ENCODE results near the gene ADAM10.

ADAM10 gene

DNA sequence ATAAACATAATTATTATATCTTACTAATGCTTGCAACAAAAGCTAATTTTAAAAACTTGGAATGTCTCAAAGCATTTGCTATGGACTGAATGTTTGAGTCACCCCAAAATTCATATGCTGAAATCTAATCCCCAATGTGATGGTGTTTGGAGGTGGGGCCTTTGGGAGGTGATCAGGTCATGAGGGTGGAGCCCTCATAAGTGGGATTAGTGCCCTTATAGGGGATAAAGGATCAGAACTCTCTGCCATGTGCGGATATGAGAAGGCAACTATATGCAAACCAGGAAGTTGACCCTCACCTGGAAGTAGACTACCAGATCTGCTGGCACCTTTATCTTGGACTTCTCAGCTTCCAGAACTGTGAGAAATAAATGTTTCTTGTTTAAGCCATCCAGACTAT is 180.1 kb downstream of the ADAM10 start:
- H3K4me3 ChIP-seq (IDR thresholded peaks at IDR 0.05; ENCODE audit: insufficient read depth, low read depth, low read length) = no peak overlapping the region
- H3K27ac ChIP-seq = no peak overlapping the region
- H3K9ac ChIP-seq = no peak overlapping the region
- no peaks in the 10 kb centered on the region for H3K27me3 ChIP-seq (ENCODE audit: insufficient read depth, low read depth)
- no peak overlapping the region for H2AFZ ChIP-seq (ENCODE audit: low read depth)
- TF ChIP-seq, protein P1, sequence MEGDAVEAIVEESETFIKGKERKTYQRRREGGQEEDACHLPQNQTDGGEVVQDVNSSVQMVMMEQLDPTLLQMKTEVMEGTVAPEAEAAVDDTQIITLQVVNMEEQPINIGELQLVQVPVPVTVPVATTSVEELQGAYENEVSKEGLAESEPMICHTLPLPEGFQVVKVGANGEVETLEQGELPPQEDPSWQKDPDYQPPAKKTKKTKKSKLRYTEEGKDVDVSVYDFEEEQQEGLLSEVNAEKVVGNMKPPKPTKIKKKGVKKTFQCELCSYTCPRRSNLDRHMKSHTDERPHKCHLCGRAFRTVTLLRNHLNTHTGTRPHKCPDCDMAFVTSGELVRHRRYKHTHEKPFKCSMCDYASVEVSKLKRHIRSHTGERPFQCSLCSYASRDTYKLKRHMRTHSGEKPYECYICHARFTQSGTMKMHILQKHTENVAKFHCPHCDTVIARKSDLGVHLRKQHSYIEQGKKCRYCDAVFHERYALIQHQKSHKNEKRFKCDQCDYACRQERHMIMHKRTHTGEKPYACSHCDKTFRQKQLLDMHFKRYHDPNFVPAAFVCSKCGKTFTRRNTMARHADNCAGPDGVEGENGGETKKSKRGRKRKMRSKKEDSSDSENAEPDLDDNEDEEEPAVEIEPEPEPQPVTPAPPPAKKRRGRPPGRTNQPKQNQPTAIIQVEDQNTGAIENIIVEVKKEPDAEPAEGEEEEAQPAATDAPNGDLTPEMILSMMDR (conservative IDR thresholded peaks at IDR 0.05; ENCODE audit: low read depth, low read length) = no peak
- no peak overlapping the region for H3K4me2 ChIP-seq
- H4K20me1 ChIP-seq (ENCODE audit: insufficient read depth) = no peaks in the 10 kb centered on the region
- peaks cover 16% of the 10 kb centered on the region for H3K4me1 ChIP-seq (ENCODE audit: low read depth, poor library complexity, severe bottlenecking)
- no peaks in the 10 kb centered on the region for H3K36me3 ChIP-seq (ENCODE audit: insufficient read depth)
- H3K79me2 ChIP-seq (ENCODE audit: insufficient read depth, low read depth) = no peaks in the 10 kb centered on the region

DNA sequence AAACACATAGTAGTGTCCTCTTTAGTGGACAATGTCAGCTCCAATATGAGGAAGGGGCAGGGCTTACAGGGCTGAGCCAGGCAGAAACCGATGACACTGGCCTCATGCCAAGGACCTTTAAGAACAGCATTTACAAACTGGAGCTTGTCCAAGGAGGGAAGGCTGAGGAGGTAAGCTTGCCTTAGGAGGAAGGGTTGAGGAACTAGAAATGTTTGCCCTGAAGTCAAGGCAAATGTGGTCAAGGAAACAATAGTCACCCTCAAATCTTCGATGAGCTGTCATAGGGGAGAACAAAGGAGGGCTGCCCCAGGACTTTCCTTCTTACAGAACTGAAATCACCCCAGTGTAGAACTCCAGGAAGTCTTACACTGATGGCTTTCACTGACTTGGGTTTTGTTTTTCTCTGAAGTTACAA is 181.3 kb downstream of the ADAM10 start:
- H3K27me3 ChIP-seq (ENCODE audit: insufficient read depth, low read depth) = no peaks in the 10 kb centered on the region
- TF ChIP-seq, protein P1 (conservative IDR thresholded peaks at IDR 0.05; ENCODE audit: low read depth, low read length) = no peak
- H3K9ac ChIP-seq = no peak overlapping the region
- no peaks in the 10 kb centered on the region for H3K36me3 ChIP-seq (ENCODE audit: insufficient read depth)
- no peaks in the 10 kb centered on the region for H3K79me2 ChIP-seq (ENCODE audit: insufficient read depth, low read depth)
- peak overlapping the region; percentile 22; the same call in 1 of the 2 replicates for H2AFZ ChIP-seq (ENCODE audit: low read depth)
- H3K4me2 ChIP-seq = no peak overlapping the region; the same call in 1 of the 2 replicates
- H4K20me1 ChIP-seq (ENCODE audit: insufficient read depth) = no peaks in the 10 kb centered on the region
- no peak overlapping the region for H3K4me3 ChIP-seq (IDR thresholded peaks at IDR 0.05; ENCODE audit: insufficient read depth, low read depth, low read length)
- peaks cover 16% of the 10 kb centered on the region for H3K4me1 ChIP-seq (ENCODE audit: low read depth, poor library complexity, severe bottlenecking)
- H3K27ac ChIP-seq = no peak overlapping the region

DNA sequence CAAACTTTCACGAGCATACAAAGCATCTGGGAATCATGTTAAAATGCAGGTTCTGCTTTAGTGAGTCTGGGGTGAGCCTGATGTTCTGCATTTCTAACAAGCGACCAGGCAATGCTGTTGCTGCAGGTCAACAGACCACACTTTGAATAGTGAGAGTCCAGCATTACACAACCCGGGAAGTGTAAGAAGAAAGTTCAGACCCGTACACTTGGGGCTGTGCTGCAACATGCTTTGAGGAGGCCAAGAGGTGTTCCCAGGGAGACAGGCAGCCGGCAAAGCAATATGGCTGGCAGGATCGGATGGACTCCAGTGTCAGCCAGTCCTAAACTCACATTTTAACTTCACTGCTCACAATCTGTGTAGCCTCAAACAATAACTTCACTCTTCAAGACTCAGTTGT is 183.5 kb downstream of the ADAM10 start:
- Histone ChIP-seq H3K9ac (no peak overlapping the region), H2AFZ (ENCODE audit: low read depth) (no peak overlapping the region), H3K79me2 (ENCODE audit: insufficient read depth, low read depth) (no peaks in the 10 kb centered on the region)

DNA sequence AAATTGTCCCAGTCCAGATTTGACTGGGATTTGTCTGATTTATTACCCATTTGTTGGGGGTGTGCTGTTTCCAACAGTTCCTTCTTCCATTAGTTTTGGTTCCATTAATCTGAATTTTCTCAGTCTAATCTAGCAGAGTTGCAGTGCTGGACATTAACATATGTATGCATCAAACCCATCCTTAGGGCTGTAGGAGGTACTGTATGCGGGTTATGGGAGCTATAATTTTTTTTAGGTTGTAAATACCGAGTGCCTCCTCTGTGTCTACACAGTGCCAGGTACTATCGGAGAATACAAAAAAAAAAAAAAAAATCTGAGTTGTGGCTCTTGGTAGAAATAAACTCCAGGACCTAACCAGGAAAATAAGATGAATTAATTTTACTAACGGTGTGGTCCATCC is 183.9 kb downstream of the ADAM10 start:
- H3K36me3 ChIP-seq (ENCODE audit: insufficient read depth) = no peaks in the 10 kb centered on the region
- TF ChIP-seq, protein P1 (conservative IDR thresholded peaks at IDR 0.05; ENCODE audit: low read depth, low read length) = no peak
- no peak overlapping the region for H3K9ac ChIP-seq
- no peak overlapping the region for H3K4me2 ChIP-seq
- H3K27ac ChIP-seq = no peak overlapping the region
- no peak overlapping the region for H2AFZ ChIP-seq (ENCODE audit: low read depth)
- peaks cover 16% of the 10 kb centered on the region for H3K4me1 ChIP-seq (ENCODE audit: low read depth, poor library complexity, severe bottlenecking)
- no peaks in the 10 kb centered on the region for H3K27me3 ChIP-seq (ENCODE audit: insufficient read depth, low read depth)
- no peaks in the 10 kb centered on the region for H3K79me2 ChIP-seq (ENCODE audit: insufficient read depth, low read depth)
- no peak overlapping the region for H3K4me3 ChIP-seq (IDR thresholded peaks at IDR 0.05; ENCODE audit: insufficient read depth, low read depth, low read length)
- H4K20me1 ChIP-seq (ENCODE audit: insufficient read depth) = no peaks in the 10 kb centered on the region

More for the DNA sequence above, 183.5 kb downstream of the ADAM10 start:
- Histone ChIP-seq H3K27ac (no peak overlapping the region), H3K27me3 (ENCODE audit: insufficient read depth, low read depth) (no peaks in the 10 kb centered on the region), H4K20me1 (ENCODE audit: insufficient read depth) (no peaks in the 10 kb centered on the region), H3K36me3 (ENCODE audit: insufficient read depth) (no peaks in the 10 kb centered on the region), H3K4me1 (ENCODE audit: low read depth, poor library complexity, severe bottlenecking) (peaks cover 16% of the 10 kb centered on the region), H3K4me3 (IDR thresholded peaks at IDR 0.05; ENCODE audit: insufficient read depth, low read depth, low read length) (no peak overlapping the region), H3K4me2 (no peak overlapping the region)
- TF ChIP-seq, protein P1 (conservative IDR thresholded peaks at IDR 0.05; ENCODE audit: low read depth, low read length) = no peak

Data from KMS-11 (cell line).